Gastroesophageal sphincter (tissue), 4 donors: ENCODE results near the gene PDSS1. TPM values are rescaled to one million over a fixed set of nuclear protein-coding genes. Genes with fewer than 3 reads are reported as not detected.

Source experiments
- ATAC-seq: fragments of 150-250 bp; one replicate; pipeline ENCODE4 v1.9.1; 2016; ENCODE audit warnings: mild to moderate bottlenecking, moderate library complexity
- H3K27ac ChIP-seq, 4 donors: fragments of 200-600 bp; sonication (generic) in 3 of 4; 1 replicate in 3 of 4; 2 replicates in 1 of 4; pipeline ENCODE4 v1.5.1; 2016 to 2019
- H3K27me3 ChIP-seq: fragments of 200-600 bp; sonication (generic); one replicate; pipeline ENCODE4 v1.5.1; 2019
- H3K36me3 ChIP-seq, 2 donors: fragments of 200-600 bp; sonication (generic); one replicate each; pipeline ENCODE4 v1.5.1; 2019; ENCODE audit warnings: control low read depth in 1 of 2
- H3K4me1 ChIP-seq, 3 donors: fragments of 200-600 bp; sonication (generic); 1 replicate in 2 of 3; 2 replicates in 1 of 3; pipeline ENCODE4 v1.5.1; 2016 to 2019; ENCODE audit warnings: control low read depth in 2 of 3
- H3K4me3 ChIP-seq, 2 donors: fragments of 200-600 bp; sonication (generic); one replicate each; pipeline ENCODE4 v1.5.1; 2019; ENCODE audit warnings: mild to moderate bottlenecking in 1 of 2, moderate library complexity in 1 of 2
- H3K9me3 ChIP-seq, 3 donors: fragments of 200-600 bp; sonication (generic); one replicate each; pipeline ENCODE4 v1.5.1; 2017 to 2019; ENCODE audit warnings: control low read depth in 2 of 3
- EP300 ChIP-seq: sonication (generic); formaldehyde crosslinking; IDR thresholded peaks from one replicate; pipeline ENCODE4 v1.6.1; 2017; ENCODE audit warnings: antibody characterized with exemption, mild to moderate bottlenecking
- POLR2A ChIP-seq, 2 donors: fragments of 450-650 bp; IDR thresholded peaks; one replicate each; pipeline ENCODE4 v1.6.1; 2017; ENCODE audit warnings: antibody characterized with exemption in 2 of 2, mild to moderate bottlenecking in 2 of 2, moderate library complexity in 1 of 2
- POLR2AphosphoS5 ChIP-seq: sonication (generic); formaldehyde crosslinking; IDR thresholded peaks from one replicate; pipeline ENCODE4 v1.6.1; 2017; ENCODE audit warnings: antibody characterized with exemption
- WGBS, 2 donors: methylation state at CpG; one replicate each; pipeline ENCODE4 v1.1.5; 2018; ENCODE audit warnings: low coverage in 1 of 2; 5-methylcytosine and 5-hydroxymethylcytosine counted together
- total RNA-seq, 4 donors: library from RNA; depleted of rRNA; stranded (reverse); fragments of >200 nt; gene quantifications; one replicate each; pipeline ENCODE4 v1.1.0, GENCODE V29; 2016
- TF ChIP-seq, protein P1 (sequence below), 4 experiments: fragments of 200-600 bp in 2 of 4; fragments of 450-650 bp in 2 of 4; sonication (generic) in 1 of 4; IDR thresholded peaks; one replicate each; pipeline ENCODE4 v1.5.1; 2017 to 2019; ENCODE audit warnings: antibody characterized with exemption in 4 of 4, mild to moderate bottlenecking in 2 of 4, moderate library complexity in 2 of 4

The PDSS1 gene
- total RNA-seq, 4 donors from 2014 or later, result 3.0 to 5.8 (median 4.0) TPM

DNA sequence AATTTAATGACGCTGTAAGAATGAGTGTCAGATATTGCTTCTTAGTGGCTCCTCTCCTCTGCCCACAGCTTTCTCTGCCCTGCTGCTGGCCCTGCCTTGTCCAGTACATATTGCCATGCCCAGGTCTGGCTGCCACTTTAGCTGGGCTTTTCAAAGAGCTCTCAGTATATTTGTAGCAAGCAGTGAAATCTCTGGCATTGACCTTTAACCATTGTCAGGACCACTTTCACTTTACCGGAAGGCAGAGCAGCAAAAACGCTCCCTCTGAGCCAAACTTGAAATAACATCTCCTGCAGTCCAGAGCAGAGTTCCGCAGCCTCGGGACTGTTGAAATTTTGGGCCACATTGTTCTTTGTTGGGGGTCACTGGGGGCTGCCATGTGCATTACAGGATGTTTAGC lies 13.8 kb downstream of the PDSS1 start:
- no peak for ATAC-seq
- Histone ChIP-seq H3K4me3 (no peak overlapping the region), H3K27ac (no peak overlapping the region), H3K9me3 (no peaks in the 10 kb centered on the region), H3K27me3 (no peaks in the 10 kb centered on the region), H3K4me1 (no peaks in the 10 kb centered on the region), H3K36me3 (peaks cover 0 to 79% of the 10 kb centered on the region in 2 donors)
- whole genome bisulfite sequencing, 2 donors, result 83 to 100% methylated on average over 1 to 4 of the region's 5 CpGs
- TF ChIP-seq, protein P1, sequence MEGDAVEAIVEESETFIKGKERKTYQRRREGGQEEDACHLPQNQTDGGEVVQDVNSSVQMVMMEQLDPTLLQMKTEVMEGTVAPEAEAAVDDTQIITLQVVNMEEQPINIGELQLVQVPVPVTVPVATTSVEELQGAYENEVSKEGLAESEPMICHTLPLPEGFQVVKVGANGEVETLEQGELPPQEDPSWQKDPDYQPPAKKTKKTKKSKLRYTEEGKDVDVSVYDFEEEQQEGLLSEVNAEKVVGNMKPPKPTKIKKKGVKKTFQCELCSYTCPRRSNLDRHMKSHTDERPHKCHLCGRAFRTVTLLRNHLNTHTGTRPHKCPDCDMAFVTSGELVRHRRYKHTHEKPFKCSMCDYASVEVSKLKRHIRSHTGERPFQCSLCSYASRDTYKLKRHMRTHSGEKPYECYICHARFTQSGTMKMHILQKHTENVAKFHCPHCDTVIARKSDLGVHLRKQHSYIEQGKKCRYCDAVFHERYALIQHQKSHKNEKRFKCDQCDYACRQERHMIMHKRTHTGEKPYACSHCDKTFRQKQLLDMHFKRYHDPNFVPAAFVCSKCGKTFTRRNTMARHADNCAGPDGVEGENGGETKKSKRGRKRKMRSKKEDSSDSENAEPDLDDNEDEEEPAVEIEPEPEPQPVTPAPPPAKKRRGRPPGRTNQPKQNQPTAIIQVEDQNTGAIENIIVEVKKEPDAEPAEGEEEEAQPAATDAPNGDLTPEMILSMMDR (IDR thresholded peaks at IDR 0.05), result no peak
- no peak for TF ChIP-seq POLR2AphosphoS5

DNA sequence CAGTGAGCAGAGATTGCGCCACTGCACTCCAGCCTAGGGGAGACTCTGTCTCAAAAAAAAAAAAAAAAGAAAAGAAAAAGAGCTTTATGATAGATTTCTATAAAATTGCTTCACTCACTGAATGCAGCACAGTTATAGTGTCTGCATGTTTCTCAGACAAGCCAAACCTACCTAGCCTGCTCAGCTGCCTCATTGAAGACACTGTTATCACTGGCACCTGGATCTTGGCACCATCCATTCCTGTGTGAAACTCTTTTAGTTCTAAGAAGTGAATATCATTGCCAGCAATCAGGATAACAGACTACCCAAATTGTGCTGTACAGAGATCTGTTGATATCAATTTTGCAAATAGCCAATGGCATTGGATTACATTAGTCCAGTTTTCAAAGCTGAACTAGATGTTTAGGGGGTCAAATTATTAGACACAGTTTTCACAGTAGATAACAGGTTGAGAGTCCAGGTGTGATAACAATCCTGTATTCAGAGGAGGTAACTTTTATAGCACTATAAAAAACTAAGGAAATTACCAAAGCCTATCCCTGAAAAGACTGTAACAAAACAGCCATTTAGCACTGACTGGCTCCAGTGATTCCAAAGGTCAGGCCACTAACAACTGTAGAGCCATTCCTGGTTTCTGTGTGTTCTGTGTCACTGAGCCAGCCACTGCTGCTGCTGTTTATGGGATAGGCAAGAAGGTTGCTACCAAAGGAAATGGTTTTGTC lies 17.1 kb downstream of the PDSS1 start:
- WGBS, 2 donors, result 83 to 86% methylated on average over 1 of the region's 1 CpG
- TF ChIP-seq POLR2AphosphoS5 (no peak), POLR2A (IDR thresholded peaks at IDR 0.05) (no peak), EP300 (no peak)
- TF ChIP-seq, protein P1 (IDR thresholded peaks at IDR 0.05), result no peak
- H3K4me3 ChIP-seq, result no peak overlapping the region
- peaks cover 0 to 75% of the 10 kb centered on the region in 2 donors for H3K36me3 ChIP-seq
- H3K4me1 ChIP-seq, result no peaks in the 10 kb centered on the region
- no peak overlapping the region for H3K27ac ChIP-seq
- H3K27me3 ChIP-seq, result no peaks in the 10 kb centered on the region
- no peak for ATAC-seq
- H3K9me3 ChIP-seq, result no peaks in the 10 kb centered on the region

- Histone ChIP-seq H3K9me3 (no peaks in the 10 kb centered on the region), H3K4me3 (no peak overlapping the region), H3K27ac (no peak overlapping the region), H3K36me3 (peaks cover 0 to 74% of the 10 kb centered on the region in 2 donors), H3K4me1 (no peaks in the 10 kb centered on the region), H3K27me3 (no peaks in the 10 kb centered on the region)
- WGBS, 2 donors, result 70 to 83% methylated on average over 2 of the region's 2 CpGs
- TF ChIP-seq POLR2AphosphoS5 (no peak), POLR2A (IDR thresholded peaks at IDR 0.05) (no peak), EP300 (no peak)
- TF ChIP-seq, protein P1 (IDR thresholded peaks at IDR 0.05), result no peak
- no peak for ATAC-seq
These were observed 17.6 kb downstream of the PDSS1 start for GRCh38 chr10:26715137-26715487.

DNA sequence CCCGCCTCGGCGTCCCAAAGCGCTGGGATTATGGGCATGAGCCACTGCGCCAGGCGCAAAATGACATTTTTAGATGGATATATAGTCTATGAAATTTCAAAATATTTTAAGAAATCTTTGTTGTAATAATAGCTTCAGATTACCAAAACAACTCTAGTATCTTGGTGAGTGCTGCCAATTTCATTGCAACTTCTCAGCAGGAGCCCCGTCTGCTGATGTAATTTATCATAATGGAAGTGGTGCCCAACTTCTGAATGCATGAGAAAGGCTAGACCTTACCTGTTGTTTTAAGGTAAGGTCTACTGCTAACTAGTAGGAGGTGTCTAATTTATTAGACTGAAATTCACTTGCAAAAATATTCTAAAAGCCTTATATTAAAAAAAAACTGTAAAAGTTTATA lies 20.0 kb downstream of the PDSS1 start:
- H3K36me3 ChIP-seq, result peaks cover 0 to 84% of the 10 kb centered on the region in 2 donors
- WGBS, 2 donors, result 68 to 89% methylated on average over 7 of the region's 7 CpGs

DNA sequence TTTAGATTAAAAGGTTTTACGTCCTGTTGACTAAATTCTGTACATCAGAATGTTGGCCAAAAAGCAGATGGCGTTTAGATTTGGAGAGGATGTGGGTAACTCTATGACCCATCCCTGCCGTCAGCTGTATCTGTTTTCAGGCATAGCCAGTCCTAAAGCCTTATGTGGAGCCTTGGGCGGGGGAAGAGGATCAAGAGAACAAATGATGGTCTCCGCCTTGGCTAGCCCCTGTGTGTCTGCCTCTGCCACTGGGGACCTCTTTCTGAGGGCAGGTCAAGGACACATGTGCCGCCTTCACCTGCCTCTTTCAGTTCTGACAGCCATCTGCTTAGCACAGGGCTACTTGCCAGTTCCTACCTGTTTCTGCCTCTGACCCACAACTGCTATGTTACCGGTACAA lies 24.1 kb downstream of the PDSS1 start:
- 84 to 88% methylated on average over 4 to 6 of the region's 7 CpGs for WGBS, 2 donors

More for the DNA sequence above, 20.0 kb downstream of the PDSS1 start:
- no peak for TF ChIP-seq POLR2A (IDR thresholded peaks at IDR 0.05)
- TF ChIP-seq, protein P1 (IDR thresholded peaks at IDR 0.05), result no peak
- TF ChIP-seq POLR2AphosphoS5, result no peak
- no peak for TF ChIP-seq EP300
- no peaks in the 10 kb centered on the region for H3K27me3 ChIP-seq
- H3K9me3 ChIP-seq, result no peaks in the 10 kb centered on the region
- no peaks in the 10 kb centered on the region for H3K4me1 ChIP-seq
- H3K27ac ChIP-seq, result no peak overlapping the region
- no peak overlapping the region for H3K4me3 ChIP-seq
- no peak for ATAC-seq

More for the DNA sequence above, 24.1 kb downstream of the PDSS1 start:
- H3K9me3 ChIP-seq, result no peaks in the 10 kb centered on the region
- no peak overlapping the region for H3K27ac ChIP-seq
- H3K27me3 ChIP-seq, result no peaks in the 10 kb centered on the region
- H3K4me1 ChIP-seq, result no peaks in the 10 kb centered on the region
- TF ChIP-seq, protein P1 (IDR thresholded peaks at IDR 0.05), result no peak
- TF ChIP-seq POLR2AphosphoS5, result no peak
- no peak for TF ChIP-seq EP300
- TF ChIP-seq POLR2A (IDR thresholded peaks at IDR 0.05), result no peak
- H3K4me3 ChIP-seq, result no peak overlapping the region
- no peak for ATAC-seq
- peaks cover 0 to 79% of the 10 kb centered on the region in 2 donors for H3K36me3 ChIP-seq
